ENCODE data around the gene POLR3E. TPM values are rescaled to one million over a fixed set of nuclear protein-coding genes. Genes with fewer than 3 reads are reported as not detected.

POLR3E gene
- total RNA-seq, 1 experiment from 2014 or later = 103 TPM

- H3K4me1 Mint-ChIP-seq = peaks cover 34 to 59% of the 10 kb centered on the region in 2 experiments
Observed at GRCh38 chr16:22373662-22374310, 76.6 kb downstream of the POLR3E start.

More at GRCh38 chr16:22373662-22374310, 76.6 kb downstream of the POLR3E start:
- peaks cover 6% of the 10 kb centered on the region for H3K79me1 ChIP-seq (ENCODE audit: insufficient read depth, low read depth, low read length, poor library complexity, severe bottlenecking)
- 0 out of 5 replicates have a peak, but pooled peaks cover 0 to 2% of the 10 kb centered on the region in 2 experiments for H3K9me3 Mint-ChIP-seq
- H2BK120ac ChIP-seq (ENCODE audit: low read depth, low read length, poor library complexity, severe bottlenecking) = no peak overlapping the region
- H3K23ac ChIP-seq (ENCODE audit: insufficient read length, low read depth, low read length) = no peak overlapping the region
- H4K8ac ChIP-seq (replicated peaks; ENCODE audit: insufficient read length, low read depth, low read length) = no peak overlapping the region
- TF ChIP-seq, protein P1, sequence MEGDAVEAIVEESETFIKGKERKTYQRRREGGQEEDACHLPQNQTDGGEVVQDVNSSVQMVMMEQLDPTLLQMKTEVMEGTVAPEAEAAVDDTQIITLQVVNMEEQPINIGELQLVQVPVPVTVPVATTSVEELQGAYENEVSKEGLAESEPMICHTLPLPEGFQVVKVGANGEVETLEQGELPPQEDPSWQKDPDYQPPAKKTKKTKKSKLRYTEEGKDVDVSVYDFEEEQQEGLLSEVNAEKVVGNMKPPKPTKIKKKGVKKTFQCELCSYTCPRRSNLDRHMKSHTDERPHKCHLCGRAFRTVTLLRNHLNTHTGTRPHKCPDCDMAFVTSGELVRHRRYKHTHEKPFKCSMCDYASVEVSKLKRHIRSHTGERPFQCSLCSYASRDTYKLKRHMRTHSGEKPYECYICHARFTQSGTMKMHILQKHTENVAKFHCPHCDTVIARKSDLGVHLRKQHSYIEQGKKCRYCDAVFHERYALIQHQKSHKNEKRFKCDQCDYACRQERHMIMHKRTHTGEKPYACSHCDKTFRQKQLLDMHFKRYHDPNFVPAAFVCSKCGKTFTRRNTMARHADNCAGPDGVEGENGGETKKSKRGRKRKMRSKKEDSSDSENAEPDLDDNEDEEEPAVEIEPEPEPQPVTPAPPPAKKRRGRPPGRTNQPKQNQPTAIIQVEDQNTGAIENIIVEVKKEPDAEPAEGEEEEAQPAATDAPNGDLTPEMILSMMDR (conservative IDR thresholded peaks at IDR 0.05) = no peak
- no peak overlapping the region for H2AK5ac ChIP-seq (ENCODE audit: insufficient read length, low read length)
- H3K4ac ChIP-seq (ENCODE audit: low read depth, low read length) = no peak overlapping the region
- H3K23me2 ChIP-seq (ENCODE audit: insufficient read length, low read depth, low read length, poor library complexity, severe bottlenecking) = peaks cover 11% of the 10 kb centered on the region
- H2BK20ac ChIP-seq (ENCODE audit: low read depth, low read length, poor library complexity, severe bottlenecking) = no peak overlapping the region
- H3K4me3 Mint-ChIP-seq = peak overlapping the region; percentile 86
- no peak overlapping the region; the same call in 1 of the 2 replicates for H2BK15ac ChIP-seq (ENCODE audit: low read depth, low read length)
- no peaks in the 10 kb centered on the region for H3K9me3 ChIP-seq (ENCODE audit: control insufficient read depth, low read depth, low read length)
- peak overlapping the region; percentile 74 for H3K18ac ChIP-seq (ENCODE audit: insufficient read length, low read depth, low read length)
- no peak overlapping the region for H2BK12ac ChIP-seq (ENCODE audit: insufficient read length, low read depth, low read length)
- H4K5ac ChIP-seq (ENCODE audit: insufficient read length, low read depth, low read length) = no peak overlapping the region
- peaks cover 5 to 19% (median 18%) of the 10 kb centered on the region in 3 experiments; a peak in 6 of 7 replicates for H3K36me3 Mint-ChIP-seq (ENCODE audit: insufficient read depth in 1 of 3, low read depth in 3 of 3)
- no peak overlapping the region for H3K56ac ChIP-seq (ENCODE audit: insufficient read length, low read depth, low read length)
- H4K91ac ChIP-seq (ENCODE audit: insufficient read length, low read depth, low read length) = no peak overlapping the region
- H3K4me2 ChIP-seq (ENCODE audit: insufficient read depth, insufficient read length, low read length) = peak overlapping the region; percentile 70
- peak overlapping the region in 2 of 3 experiments; percentile 20 to 29; a peak in 2 of 7 replicates for H3K27ac Mint-ChIP-seq
- no peak overlapping the region for H3T11ph ChIP-seq (ENCODE audit: low read length)
- peaks cover 11% of the 10 kb centered on the region for H3K27me3 Mint-ChIP-seq (ENCODE audit: low read depth)
- no CpG with 5 or more reads among the region's 51 CpGs for WGBS (ENCODE audit: extremely low coverage, insufficient read length, low lambda C conversion rate)
- peak overlapping the region; percentile 76 for H3K9ac ChIP-seq (ENCODE audit: extremely low read depth, insufficient read length, low read length)
- H3K27ac ChIP-seq (ENCODE audit: insufficient read length, low read depth, low read length) = no peak overlapping the region
- no peak overlapping the region for H2BK5ac ChIP-seq (ENCODE audit: insufficient read length, low read length)
- DNase-seq = peak; percentile 38
- no peak overlapping the region for H2AFZ ChIP-seq (ENCODE audit: low read length)
- peak overlapping the region; percentile 60 for H3K14ac ChIP-seq (ENCODE audit: insufficient read depth, low read length)
- no peaks in the 10 kb centered on the region for H4K20me1 ChIP-seq (ENCODE audit: control insufficient read depth, insufficient read depth, insufficient read length)
- H3K4me1 ChIP-seq (ENCODE audit: insufficient read depth, low read length) = peaks cover 2% of the 10 kb centered on the region
- peaks cover 7% of the 10 kb centered on the region; the same call in 1 of the 2 replicates for H3K79me2 ChIP-seq (ENCODE audit: insufficient read depth, low read length)
- H3K27me3 ChIP-seq (ENCODE audit: insufficient read depth, low read length) = no peaks in the 10 kb centered on the region
